OCI-LY3 (cell line): ENCODE results near the gene FXYD5.

Source experiments
- H2AFZ ChIP-seq: fragments of 200-600, 300-600 bp; shearing (Covaris generic); 2 replicates; pipeline ENCODE4 v1.6.0; 2014; ENCODE audit warnings: antibody characterized with exemption, low read depth, low read length
- H3K27ac ChIP-seq: fragments of 200-600, 300-600 bp; sonication (generic); 2 replicates; pipeline ENCODE4 v1.5.1; 2014; ENCODE audit warnings: mild to moderate bottlenecking, low read length, moderate library complexity, mixed read lengths
- H3K27me3 ChIP-seq: fragments of 200-600, 300-600 bp; sonication (generic); 2 replicates; pipeline ENCODE4 v1.6.1; 2014; ENCODE audit warnings: low read depth, low read length, mixed read lengths
- H3K36me3 ChIP-seq: fragments of 200-600, 300-600 bp; sonication (generic); replicated peaks from 2 replicates; pipeline ENCODE3; 2014; ENCODE audit warnings: low read depth, low read length, mixed read lengths
- H3K4me1 ChIP-seq: fragments of 300-600, 200-600 bp; sonication (generic); 2 replicates; pipeline ENCODE4 v1.6.1; 2014; ENCODE audit warnings: low read length, mixed read lengths
- H3K4me2 ChIP-seq: fragments of 200-600, 300-600 bp; sonication (generic); 2 replicates; pipeline ENCODE4 v1.6.1; 2014; ENCODE audit warnings: low read length, mixed read lengths
- H3K4me3 ChIP-seq: fragments of 300-600, 200-600 bp; sonication (generic); 2 replicates; pipeline ENCODE4 v1.5.1; 2014; ENCODE audit warnings: antibody characterized with exemption, mild to moderate bottlenecking, low read length, moderate library complexity
- H3K79me2 ChIP-seq: fragments of 300-600, 200-600 bp; shearing (Covaris generic); 2 replicates; pipeline ENCODE4 v1.6.1; 2014; ENCODE audit warnings: mild to moderate bottlenecking, low read length, mixed read lengths
- H3K9ac ChIP-seq: fragments of 300-600, 200-600 bp; shearing (Covaris generic); 2 replicates; pipeline ENCODE4 v1.6.0; 2014; ENCODE audit warnings: mild to moderate bottlenecking, low read length, moderate library complexity
- H3K9me3 ChIP-seq: fragments of 200-600, 300-600 bp; shearing (Covaris generic); 2 replicates; pipeline ENCODE4 v1.6.1; 2014; ENCODE audit warnings: low read length, mixed read lengths; ENCODE audit not compliant: insufficient read depth
- H4K20me1 ChIP-seq: fragments of 200-600, 300-600 bp; sonication (generic); 2 replicates; pipeline ENCODE4 v1.6.1; 2016; ENCODE audit warnings: low read length, mixed read lengths; ENCODE audit not compliant: insufficient read depth
- CTCF ChIP-seq: fragments of 200-600, 300-600 bp; sonication (generic); IDR thresholded peaks from 2 replicates; pipeline ENCODE4 v1.5.1; 2014; ENCODE audit warnings: antibody characterized with exemption, low read length, low read depth
- EZH2phosphoT487 ChIP-seq: fragments of 200-600 bp; shearing (Covaris generic); IDR thresholded peaks from 2 replicates; pipeline ENCODE4 v1.6.1; 2018; ENCODE audit warnings: antibody characterized with exemption, mixed run types, low read depth

The FXYD5 gene

GRCh38 chr19:35120898-35121297 lies 33.6 kb upstream of the FXYD5 start:
- no peaks in the 10 kb centered on the region for H3K9me3 ChIP-seq
- no peak overlapping the region for H3K4me3 ChIP-seq
- H3K36me3 ChIP-seq, result no peaks in the 10 kb centered on the region
- H3K9ac ChIP-seq, result no peak overlapping the region
- no peaks in the 10 kb centered on the region for H3K79me2 ChIP-seq
- peaks cover 19% of the 10 kb centered on the region for H3K4me1 ChIP-seq
- H3K27me3 ChIP-seq, result peaks cover 12% of the 10 kb centered on the region
- H3K27ac ChIP-seq, result no peak overlapping the region
- H4K20me1 ChIP-seq, result no peaks in the 10 kb centered on the region
- peak overlapping the region; percentile 23; the same call in 1 of the 2 replicates for H3K4me2 ChIP-seq
- H2AFZ ChIP-seq, result no peak overlapping the region
- no peak for TF ChIP-seq EZH2phosphoT487
- no peak for TF ChIP-seq CTCF

GRCh38 chr19:35122687-35123551 lies 31.6 kb upstream of the FXYD5 start:
- Histone ChIP-seq H3K27ac (no peak overlapping the region), H4K20me1 (no peaks in the 10 kb centered on the region), H3K4me3 (no peak overlapping the region), H3K9ac (no peak overlapping the region), H2AFZ (no peak overlapping the region), H3K27me3 (no peaks in the 10 kb centered on the region), H3K79me2 (no peaks in the 10 kb centered on the region), H3K36me3 (no peaks in the 10 kb centered on the region), H3K4me2 (no peak overlapping the region), H3K9me3 (no peaks in the 10 kb centered on the region), H3K4me1 (peaks cover 19% of the 10 kb centered on the region)
- TF ChIP-seq EZH2phosphoT487, result no peak
- TF ChIP-seq CTCF, result no peak

GRCh38 chr19:35123573-35123972 lies 31.0 kb upstream of the FXYD5 start:
- Histone ChIP-seq H3K9me3 (no peaks in the 10 kb centered on the region), H3K4me1 (peaks cover 19% of the 10 kb centered on the region), H2AFZ (no peak overlapping the region), H3K4me2 (peak overlapping the region; percentile 67), H3K4me3 (peak overlapping the region; percentile 72), H3K27me3 (no peaks in the 10 kb centered on the region), H3K79me2 (no peaks in the 10 kb centered on the region), H3K27ac (no peak overlapping the region), H3K9ac (no peak overlapping the region), H3K36me3 (no peaks in the 10 kb centered on the region), H4K20me1 (no peaks in the 10 kb centered on the region)
- TF ChIP-seq EZH2phosphoT487 (no peak), CTCF (no peak)

GRCh38 chr19:35124098-35125060 lies 30.2 kb upstream of the FXYD5 start:
- Histone ChIP-seq H3K9ac (peak overlapping the region; percentile 47; the same call in 1 of the 2 replicates), H3K27me3 (no peaks in the 10 kb centered on the region), H3K79me2 (no peaks in the 10 kb centered on the region), H3K27ac (no peak overlapping the region), H3K4me3 (peak overlapping the region; percentile 72), H3K4me2 (peak overlapping the region; percentile 67), H3K36me3 (no peaks in the 10 kb centered on the region), H3K4me1 (peaks cover 19% of the 10 kb centered on the region), H3K9me3 (no peaks in the 10 kb centered on the region), H2AFZ (peak overlapping the region; percentile 48), H4K20me1 (no peaks in the 10 kb centered on the region)
- TF ChIP-seq EZH2phosphoT487 (no peak), CTCF (no peak)
